Stomach (tissue), 4 donors: Measurements from ENCODE around the gene TRABD2B.

Experiments used
- EP300 ChIP-seq: sonication (generic); formaldehyde crosslinking; IDR thresholded peaks from one replicate; pipeline ENCODE4 v1.6.1; 2017; ENCODE audit warnings: antibody characterized with exemption
- POLR2A ChIP-seq, 4 donors: fragments of 450-650 bp; IDR thresholded peaks; one replicate each; pipeline ENCODE4 v1.6.1; 2016; ENCODE audit warnings: antibody characterized with exemption in 4 of 4, control low read depth in 2 of 4, mild to moderate bottlenecking in 1 of 4, moderate library complexity in 1 of 4
- POLR2AphosphoS5 ChIP-seq, 3 donors: sonication (generic); formaldehyde crosslinking; IDR thresholded peaks; one replicate each; pipeline ENCODE4 v1.6.1; 2016; ENCODE audit warnings: antibody characterized with exemption in 3 of 3

GRCh38 chr1:47818682-47819573 is 178.3 kb downstream of the TRABD2B start:
- TF ChIP-seq EP300 (no peak), POLR2A (IDR thresholded peaks at IDR 0.05) (no peak), POLR2AphosphoS5 (IDR thresholded peaks at IDR 0.05) (no peak)
